PC-9 (cell line): ENCODE data around the gene TRIM27.
"Not testable (repeated sequence)": the region's sequence is repeated elsewhere in the genome, so short reads cannot be mapped to it uniquely, and the experiment has no call there.

ENCODE experiments used
- EZH2 ChIP-seq: fragments of 200-600 bp; sonication (generic); IDR thresholded peaks from 2 replicates; pipeline ENCODE4 v1.8.0; 2017; ENCODE audit warnings: antibody characterized with exemption, low read depth
- TF ChIP-seq, protein P1 (sequence below): fragments of 200-600 bp; sonication (generic); conservative IDR thresholded peaks from 2 replicates; pipeline ENCODE4 v1.6.1; 2017; ENCODE audit warnings: mixed run types, antibody characterized with exemption, mild to moderate bottlenecking, moderate library complexity

- TF ChIP-seq, protein P1, sequence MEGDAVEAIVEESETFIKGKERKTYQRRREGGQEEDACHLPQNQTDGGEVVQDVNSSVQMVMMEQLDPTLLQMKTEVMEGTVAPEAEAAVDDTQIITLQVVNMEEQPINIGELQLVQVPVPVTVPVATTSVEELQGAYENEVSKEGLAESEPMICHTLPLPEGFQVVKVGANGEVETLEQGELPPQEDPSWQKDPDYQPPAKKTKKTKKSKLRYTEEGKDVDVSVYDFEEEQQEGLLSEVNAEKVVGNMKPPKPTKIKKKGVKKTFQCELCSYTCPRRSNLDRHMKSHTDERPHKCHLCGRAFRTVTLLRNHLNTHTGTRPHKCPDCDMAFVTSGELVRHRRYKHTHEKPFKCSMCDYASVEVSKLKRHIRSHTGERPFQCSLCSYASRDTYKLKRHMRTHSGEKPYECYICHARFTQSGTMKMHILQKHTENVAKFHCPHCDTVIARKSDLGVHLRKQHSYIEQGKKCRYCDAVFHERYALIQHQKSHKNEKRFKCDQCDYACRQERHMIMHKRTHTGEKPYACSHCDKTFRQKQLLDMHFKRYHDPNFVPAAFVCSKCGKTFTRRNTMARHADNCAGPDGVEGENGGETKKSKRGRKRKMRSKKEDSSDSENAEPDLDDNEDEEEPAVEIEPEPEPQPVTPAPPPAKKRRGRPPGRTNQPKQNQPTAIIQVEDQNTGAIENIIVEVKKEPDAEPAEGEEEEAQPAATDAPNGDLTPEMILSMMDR = not testable (repeated sequence)
- TF ChIP-seq EZH2 = not testable (repeated sequence)
Observed at GRCh38 chr6:28949656-28950195, 25.9 kb upstream of the TRIM27 start.
